HG02938 (cell line): Measurements from ENCODE around the gene TRPV2.
A peak's percentile ranks its signal among the peaks of the same experiment; 100 is the strongest.
"Not testable (repeated sequence)": the region's sequence is repeated elsewhere in the genome, so short reads cannot be mapped to it uniquely, and the experiment has no call there.

Experiments
- ATAC-seq: cut with Tn5 transposase; IDR thresholded peaks from one replicate; pipeline ENCODE4 v1.9.1; 2021; ENCODE audit warnings: mild to moderate bottlenecking, moderate library complexity; ENCODE audit not compliant: unreplicated experiment

TRPV2 gene

DNA sequence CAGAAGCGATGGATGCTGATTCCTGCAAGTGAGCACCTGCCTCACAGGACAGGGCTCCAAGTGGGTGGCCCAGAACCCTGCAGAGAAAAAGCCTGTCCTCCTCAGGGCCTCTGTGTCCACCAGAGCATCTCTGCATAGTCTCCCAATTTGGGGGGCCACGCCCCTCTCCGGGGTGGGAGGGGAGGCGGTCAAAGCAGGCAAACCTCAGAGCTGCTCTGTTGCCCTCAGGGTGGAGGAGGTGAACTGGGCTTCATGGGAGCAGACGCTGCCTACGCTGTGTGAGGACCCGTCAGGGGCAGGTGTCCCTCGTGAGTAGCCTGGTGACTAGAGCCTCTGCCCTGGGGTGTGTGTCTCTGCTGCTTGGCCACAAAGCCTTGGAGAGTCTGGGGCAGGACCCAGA, 19.3 kb downstream of the TRPV2 start:
- ATAC-seq: no peak

DNA sequence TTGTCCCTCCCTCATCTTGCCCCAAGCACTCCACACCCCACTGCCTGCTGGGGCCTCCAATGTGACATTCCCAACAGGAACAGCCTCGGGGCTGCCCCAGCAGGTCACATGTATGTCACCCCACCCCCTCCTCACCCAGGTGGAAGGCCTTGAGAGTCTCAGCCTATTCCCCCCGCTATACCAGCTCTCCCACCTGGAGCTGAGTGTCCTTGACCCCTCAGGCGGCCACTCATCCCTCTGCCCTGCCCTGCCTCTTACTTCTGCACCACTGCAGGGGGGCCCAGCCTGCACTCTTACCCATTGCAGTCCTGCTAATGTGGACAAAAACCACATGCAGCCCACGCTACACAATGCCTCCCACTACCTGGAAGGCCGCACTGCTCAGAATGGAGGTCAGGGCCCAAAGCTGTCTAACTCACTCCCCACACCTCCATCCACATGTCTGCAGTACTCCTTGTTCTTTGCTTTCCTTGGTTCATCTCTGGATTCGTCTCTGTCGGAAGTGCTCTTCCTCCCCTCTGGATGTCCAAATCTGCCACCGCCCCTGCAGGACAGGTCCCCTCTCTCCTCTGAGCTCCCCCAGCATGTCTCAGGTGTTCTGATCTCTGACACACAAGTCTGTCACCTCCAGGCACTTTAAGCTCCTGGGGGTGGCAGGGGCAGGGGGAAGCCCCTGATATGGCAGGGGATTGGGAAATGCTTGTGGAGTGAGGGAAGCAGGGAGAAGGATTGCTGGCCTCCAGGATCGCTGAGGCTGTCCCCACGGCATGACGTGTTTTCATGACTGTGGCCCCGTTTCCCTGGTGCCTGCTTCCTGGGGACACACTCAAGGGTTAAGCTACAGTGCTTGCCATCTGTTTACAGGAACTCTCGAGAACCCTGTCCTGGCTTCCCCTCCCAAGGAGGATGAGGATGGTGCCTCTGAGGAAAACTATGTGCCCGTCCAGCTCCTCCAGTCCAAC, 20.8 kb downstream of the TRPV2 start:
- ATAC-seq: no peak

DNA sequence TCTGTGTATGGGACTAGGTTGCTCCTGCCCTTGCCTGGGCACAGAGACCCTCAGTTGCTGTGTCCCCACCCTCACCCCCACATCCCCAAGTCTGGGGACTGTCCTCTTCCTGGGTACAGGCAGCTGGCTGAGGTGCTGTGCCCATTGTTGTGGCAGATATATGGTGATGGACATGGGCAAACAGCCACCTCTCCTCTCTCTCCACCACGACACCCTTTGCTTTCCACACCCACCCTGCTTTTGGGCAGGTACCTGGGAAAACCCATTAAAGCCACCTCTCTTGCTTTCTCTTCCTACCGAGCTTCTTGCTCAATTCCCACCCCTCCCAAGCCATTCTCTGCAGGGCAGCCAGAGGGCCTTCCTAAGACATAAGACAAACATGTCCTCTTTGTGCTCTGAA, 21.7 kb downstream of the TRPV2 start:
- no peak for ATAC-seq

DNA sequence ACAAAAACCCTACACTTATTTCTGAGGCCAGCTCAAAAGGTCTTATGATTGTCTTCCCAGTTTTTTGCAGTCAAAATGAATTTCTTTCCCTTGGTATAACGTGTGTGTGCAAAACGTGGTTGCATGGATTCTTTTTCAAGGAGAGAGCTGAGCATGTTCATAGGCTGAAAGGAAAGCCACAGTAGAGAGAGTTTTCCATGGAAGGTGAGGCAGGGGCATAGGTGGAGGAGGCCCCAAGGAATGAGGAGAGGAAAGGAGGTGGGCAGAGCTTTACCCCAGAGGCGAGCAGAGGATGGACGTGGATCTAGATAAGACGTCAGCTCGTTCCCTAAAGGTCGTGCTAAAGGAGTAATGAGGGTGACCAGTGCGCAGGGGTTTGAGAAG, 22.8 kb downstream of the TRPV2 start:
- peak; percentile 1 for ATAC-seq

DNA sequence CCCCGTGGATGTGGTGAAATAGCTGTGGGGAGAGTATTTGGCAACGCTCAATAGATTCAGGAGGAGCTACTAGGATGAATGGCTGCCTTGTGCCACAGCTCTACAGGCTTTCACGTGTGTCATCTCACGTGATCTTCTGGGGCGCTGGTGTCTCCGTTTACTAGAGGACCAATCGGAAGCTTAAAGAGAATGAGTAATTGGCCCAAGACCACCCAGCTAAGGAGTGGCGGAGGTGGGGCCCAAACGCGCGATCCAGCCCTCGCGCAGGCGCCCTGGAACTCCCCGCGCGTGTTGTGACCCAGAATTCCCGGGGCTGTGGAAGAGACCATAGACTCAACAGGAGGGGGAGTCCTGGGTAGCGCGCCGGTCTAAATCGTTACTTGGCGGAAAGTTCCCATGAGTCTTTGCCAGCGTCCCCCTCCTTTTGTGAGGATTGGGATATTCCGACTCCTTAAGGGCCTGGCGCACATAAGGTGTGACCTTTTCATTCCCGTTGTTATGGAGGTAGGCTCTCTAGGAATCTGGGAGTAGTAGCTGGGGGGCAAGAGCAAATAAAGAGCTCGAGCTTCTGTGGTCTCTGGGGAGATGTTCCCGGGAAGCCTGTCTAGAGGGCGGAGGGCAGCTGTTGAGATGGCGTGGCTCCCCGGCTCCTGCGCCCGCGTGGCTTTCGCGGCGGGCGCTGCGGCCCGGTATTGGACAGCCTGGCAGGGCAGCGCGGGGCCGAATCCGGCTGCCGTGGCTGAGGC, 23.4 kb downstream of the TRPV2 start:
- ATAC-seq: peak; percentile 84

DNA sequence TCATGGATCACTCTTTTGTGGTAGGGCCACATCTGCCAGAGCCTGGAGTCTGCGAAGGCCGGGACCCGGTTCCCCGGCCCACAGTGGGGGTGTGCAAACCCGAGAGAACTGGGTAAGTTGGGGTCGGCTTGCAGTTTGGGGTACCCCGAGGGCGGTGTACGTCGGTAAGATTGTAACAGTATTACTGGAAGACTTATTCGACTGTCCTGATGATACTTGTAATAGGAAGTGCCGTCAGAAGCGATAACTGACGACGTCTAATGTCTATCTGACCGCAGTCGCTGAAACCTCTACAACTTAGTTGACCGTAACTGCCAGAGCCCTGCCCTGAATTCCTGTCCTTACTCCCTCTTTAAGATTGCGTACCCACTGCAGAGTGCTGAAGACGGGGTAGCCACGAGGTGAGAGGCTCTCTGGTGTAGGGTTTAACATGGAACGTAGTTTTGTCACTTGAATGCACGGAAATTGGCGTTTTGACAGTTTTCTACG, 24.0 kb downstream of the TRPV2 start:
- peak; percentile 6 for ATAC-seq

DNA sequence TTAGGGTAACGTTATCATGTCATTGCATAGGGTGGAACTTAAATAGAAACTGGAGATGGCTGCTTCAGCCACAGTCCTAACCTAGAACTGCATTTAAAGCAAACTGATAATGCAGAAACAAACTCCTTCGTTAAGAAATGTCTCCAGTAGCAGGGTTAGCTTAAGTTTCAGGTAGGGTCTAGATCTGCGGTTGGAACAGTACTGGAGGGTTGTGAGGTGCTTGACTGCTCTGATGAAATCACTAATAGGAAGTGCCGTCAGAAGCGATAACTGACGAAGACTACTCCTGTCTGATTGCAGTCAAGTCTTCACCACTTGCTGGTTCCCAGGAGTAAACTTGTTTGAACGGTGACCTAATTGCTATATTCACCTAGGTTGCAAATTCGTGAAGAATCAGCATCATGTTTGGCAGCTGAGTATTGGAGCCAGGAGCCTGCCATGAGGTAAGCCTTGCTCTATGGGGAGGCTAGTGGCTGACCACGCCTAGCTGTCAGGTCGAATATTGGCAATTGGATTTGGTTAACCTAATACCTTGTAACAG, 24.5 kb downstream of the TRPV2 start:
- ATAC-seq: no peak

DNA sequence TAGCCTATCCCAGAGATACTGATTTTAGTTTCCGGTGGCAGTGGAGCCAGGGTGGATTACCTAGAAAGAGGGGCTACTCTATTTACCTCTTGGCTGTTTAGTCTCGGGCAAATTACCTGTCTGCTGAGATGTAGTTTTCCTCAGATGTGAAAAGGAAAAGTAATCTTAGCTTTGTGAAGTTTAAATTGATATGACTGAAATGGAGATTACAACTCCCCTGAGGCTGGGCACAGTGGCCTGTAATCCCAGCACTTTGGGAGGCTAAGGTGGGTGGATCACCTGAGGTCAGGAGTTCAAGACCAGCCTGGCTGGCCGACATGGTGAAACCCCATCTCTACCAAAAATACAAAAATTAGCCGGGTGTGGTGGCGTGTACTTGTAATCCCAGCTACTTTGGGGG, 25.0 kb downstream of the TRPV2 start:
- not testable (repeated sequence) for ATAC-seq

DNA sequence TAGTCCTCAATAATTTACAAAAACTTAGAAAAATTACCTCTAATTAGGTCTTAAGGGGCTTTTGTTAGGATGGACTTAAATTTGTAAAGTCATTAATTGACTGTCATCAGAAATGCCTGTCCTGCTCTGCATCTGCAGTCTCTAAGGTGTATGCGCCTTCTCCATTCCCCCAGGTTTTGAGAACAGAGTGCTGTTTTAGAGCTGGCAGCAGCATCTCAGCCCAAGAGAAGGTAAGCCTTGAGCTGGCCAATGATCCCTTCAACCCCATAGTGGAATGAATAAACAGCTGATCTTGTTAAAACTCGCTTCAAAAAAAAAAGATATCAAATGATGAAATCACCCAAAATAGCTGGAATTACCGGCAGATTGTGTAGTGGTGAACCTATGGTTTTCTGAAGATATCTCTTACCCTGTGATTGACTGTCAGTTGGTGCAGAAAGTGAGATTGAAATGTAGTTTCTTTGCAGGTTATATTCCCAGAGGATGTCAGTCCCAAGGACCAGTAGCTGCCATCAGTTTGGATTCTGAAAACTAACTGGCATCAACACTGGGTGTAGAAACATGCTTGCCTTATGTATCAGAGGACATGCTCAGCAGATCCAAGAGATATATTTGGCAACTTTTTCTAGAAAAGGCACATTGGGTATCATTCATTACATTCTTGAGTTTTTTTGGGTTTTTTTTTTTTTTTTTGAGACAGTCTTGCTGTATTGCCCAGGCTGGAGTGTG, 25.7 kb downstream of the TRPV2 start:
- no peak for ATAC-seq

DNA sequence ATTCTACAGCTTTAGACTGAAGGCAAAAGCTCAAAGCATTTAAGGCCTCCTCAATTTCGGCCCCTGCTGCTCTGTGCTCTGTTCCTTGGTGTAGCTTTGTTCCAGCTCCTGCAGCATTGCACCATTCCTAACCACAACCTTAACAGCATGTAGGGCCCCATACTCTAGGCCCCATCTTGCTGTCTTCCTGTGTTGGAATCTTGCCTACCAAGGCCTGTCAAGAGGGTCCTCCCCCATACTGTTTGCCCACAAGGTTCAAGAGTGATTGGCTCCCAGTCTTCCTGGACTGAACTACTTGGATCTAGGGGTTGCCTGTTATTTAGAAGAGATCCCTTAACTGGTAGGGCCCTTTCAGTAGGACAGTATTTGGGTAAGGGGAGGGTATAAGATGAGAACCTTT, 26.8 kb downstream of the TRPV2 start:
- no peak for ATAC-seq

DNA sequence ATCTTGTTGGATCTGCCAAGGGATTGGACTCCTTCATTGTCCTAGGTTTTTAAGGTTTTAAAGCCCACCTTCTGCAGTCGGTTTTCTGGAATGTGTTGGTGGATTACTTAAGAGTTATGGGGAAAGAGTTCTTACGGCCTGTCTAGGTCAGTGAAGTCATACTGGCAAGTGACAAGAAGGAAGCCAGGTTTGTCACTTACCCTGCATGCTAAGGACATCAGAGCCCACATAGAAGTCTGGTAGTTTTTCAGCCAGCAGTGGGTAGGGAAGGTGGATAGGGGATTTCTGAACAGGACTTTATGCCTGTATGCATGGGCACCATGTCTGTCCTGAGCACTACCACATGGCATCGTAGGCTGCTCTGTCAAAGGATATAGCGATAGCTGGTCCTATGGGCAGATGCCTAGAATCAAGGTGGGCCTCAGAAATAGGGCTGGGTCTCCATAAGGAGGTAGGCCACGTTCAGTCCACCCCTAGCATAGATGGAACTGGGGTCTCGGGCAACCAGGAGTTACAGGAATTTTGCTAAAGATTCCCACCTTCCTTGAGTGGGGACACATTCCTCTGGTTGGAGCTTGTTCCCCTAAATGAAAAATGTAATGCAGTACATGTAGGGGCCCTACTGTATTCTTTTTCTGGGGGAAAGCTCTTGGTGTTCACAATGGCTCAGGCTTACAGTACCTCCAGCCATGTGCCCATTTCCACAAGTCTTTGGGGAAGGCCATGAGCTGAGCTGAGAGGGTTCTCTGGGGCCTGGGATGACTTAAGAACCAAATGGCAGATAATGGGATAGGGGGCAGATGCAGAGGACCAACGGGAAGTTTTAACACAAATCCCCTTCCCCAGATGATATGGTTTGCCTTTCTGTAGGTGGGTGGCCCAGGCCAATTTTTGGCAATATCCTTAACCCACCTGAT, 27.5 kb downstream of the TRPV2 start:
- no peak for ATAC-seq

DNA sequence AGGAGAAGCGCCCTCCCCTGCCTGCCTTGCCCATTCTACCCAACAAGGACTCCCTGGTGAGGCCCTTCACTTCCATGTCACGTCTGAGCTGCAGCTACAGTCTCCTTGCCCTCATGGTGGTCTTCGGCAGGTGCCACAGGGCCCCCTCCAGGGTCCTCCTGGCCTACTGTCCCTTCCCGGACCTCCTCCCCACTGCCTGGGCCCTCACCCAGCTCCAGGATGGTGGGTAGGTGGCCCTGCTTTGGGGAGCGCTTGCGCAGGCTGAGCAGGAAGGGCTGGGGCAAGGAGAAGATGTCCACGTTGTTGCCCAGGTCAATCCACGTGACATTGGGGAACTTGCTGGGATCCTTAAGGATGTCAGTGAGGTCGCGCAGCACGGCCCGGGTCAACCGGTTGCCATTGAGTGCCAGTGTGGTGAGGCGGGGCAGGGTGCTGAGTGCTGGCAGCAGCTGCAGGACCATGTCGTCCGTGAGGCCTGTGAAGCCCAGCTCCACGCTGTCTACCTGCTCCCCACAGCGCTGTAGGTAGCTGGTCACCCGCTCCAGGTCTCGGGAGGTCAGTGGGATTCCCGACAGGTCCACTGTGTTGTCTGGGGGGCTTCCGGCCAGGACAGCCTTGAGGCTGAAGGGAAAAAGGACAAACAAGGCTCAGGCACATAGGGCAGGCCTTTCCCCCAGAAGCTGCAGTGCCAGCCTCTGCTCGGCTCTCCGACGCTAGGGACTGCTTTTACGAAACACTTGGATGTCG, 28.3 kb downstream of the TRPV2 start:
- ATAC-seq: no peak

DNA sequence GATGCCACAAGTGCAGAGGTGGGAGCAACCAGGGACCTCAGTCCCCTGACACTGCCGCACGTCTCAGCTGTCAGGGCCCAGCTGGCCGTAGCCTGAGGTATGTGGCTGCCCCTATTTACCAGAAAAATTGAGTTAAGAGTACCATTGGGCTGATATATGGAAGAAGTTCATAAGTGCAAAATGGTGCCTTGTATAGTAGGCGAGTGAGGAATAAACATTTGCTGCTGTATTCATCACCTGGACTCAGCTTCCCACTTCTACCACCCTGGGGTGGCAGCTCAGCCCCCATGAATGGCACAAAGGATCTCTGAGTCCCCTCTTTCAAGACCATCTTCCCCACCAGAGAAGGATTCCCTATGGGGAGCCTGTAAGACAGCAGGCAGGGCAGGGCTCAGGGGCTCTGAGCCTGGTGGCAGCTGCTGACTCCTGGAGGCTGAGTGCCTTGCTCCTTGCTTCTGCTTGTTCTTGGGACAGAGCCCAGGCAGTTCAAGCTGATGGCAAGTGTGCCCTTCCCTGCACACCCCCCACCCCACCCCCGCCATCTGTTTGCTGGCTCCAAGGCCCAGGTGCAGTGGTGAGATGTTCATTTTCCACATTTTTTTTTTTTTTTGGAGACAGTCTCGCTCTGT, 29.0 kb downstream of the TRPV2 start:
- ATAC-seq: no peak

DNA sequence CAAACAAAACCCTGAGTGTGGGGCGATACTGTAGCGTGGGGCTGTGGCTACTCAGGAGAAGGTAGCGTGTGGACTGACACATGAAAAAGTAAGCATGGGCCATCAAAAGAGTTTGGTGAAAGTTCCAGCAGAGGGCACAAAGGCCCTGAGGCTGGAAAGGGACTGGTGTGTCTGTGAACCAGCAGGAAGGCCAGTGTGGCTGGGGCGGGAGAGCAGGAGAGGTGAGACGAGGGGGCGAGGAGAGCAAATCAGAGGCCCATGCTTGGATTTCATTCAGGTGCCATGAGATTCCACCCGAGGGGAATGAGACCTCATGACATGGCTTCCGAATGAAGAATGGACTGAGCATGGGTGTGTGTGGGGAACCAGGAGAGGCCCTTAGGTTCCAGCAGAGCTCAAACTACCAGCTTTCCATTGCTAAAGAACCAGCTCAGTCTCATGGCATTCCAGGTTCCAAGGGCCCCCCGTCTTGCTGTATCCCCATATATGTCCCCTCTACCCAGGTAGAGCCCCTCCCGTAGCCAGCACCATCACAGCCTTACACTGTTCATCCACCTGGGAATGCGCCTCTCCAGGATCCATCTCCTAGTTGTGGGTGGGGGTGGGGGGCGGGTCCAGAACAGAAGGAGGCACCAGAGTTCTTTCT, 31.1 kb downstream of the TRPV2 start:
- no peak for ATAC-seq

DNA sequence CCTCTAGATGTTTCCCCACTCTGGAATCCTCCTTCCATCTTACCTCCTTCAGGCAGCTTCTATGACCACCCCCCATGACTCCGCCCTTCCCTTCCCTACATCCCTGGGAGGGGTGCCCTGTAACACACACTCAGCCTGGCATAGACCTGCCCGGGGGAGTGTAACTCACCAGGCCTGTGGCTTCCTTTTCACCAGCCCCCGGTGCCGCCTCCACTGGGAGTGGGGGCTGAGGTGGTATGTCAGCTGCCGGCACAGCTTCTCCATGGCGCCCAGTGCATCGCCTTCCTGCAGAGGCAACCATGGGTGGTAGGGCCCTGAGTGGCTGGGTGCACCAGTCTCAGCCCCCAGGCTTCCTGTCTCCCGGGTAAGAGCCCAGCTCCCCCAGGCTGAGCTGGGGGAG, 32.3 kb downstream of the TRPV2 start:
- no peak for ATAC-seq

DNA sequence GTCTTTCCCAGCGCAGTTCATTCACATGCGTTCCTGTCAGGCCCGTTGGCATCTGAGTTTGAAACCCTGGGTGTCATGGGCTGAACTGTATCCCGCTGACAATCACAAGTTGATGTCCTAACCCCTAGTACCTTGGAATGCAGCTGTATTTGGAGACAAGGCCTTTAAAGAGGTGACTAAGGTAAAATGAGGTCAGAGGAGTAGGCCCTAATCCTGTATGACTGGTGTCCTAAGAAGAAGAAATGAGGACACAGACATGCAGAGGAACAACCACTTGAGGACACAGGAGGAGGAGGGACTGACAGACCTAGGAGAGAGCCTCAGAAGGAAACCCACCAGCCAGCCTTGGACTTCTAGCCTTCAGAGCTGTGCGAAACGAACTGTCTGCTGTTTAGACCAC, 33.1 kb downstream of the TRPV2 start:
- ATAC-seq: no peak

DNA sequence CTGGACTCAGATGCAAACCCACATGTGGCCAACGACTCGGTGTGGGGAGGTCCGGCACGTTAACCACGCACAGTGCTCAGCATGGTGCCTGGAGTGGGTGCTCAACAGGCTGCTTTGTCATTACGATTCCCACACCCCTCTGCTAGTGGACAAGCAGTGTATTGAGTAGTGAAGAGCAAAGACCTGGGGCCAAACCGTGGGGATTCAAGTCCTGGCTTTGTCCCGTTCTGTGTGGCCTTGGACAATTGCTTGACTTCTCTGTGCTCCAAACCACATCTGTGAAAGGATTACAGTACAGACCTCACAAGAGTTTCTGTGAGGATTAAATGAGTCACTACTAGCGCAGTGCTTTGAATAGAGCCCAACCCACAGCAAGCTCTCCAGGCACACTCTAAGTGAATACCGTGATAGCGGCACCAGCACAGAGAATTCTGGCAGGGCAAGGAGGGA, 33.8 kb downstream of the TRPV2 start:
- no peak for ATAC-seq

DNA sequence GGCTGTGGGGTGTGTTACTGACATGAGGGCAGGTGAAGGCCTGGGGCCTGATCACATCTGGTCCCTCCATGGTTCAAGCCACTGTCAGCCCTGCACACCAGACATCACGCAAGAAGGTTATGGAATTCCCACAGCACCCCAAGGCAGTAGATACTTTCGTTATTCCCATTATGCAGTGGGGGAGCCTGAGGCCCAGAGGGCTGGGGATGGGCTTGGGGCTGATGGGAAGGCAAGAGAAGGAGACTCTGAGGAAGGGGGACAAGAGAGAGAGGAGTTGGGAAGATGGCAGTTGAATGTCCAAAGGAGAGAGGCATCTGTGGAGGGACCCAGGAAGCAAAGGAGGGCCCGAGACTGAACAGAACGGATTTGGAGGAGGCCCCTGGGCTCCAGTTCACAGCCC, 34.7 kb downstream of the TRPV2 start:
- ATAC-seq: no peak
